WTC11 (cell line): ENCODE measurements around the gene PGK2. TPM values are rescaled to one million over a fixed set of nuclear protein-coding genes. Genes with fewer than 3 reads are reported as not detected.

Experiments
- ATAC-seq: fragments of 200-7000 bp; cut with Tn5 transposase; 2 replicates; pipeline ENCODE4 v1.10.0; 2021; ENCODE audit warnings: mild to moderate bottlenecking, moderate library complexity
- CTCF ChIA-PET: fragments of 300-600 bp; sonication (Branson Sonifier 250); formaldehyde crosslinking; loops from one replicate; lab custom pipeline; 2021; ENCODE audit warnings: antibody characterized with exemption; lab: Charles Lee
- POLR2A ChIA-PET: fragments of 350-600 bp; sonication (Branson Sonifier 250); formaldehyde crosslinking; loops from one replicate; lab custom pipeline; 2021; ENCODE audit warnings: antibody characterized with exemption; lab: Charles Lee
- DNase-seq: peaks from one replicate; pipeline ENCODE4 v3.0.0; 2021; ENCODE audit warnings: low spot score
- H3K27ac Mint-ChIP-seq: 2 replicates; pipeline ENCODE4 v1.8.0; 2021; ENCODE audit warnings: mixed read lengths
- H3K27me3 Mint-ChIP-seq: 2 replicates; pipeline ENCODE4 v1.8.0; 2021; ENCODE audit warnings: low read depth, mild to moderate bottlenecking, moderate library complexity, mixed read lengths
- H3K36me3 Mint-ChIP-seq: 2 replicates; pipeline ENCODE4 v1.8.0; 2021; ENCODE audit warnings: mixed read lengths
- H3K4me1 Mint-ChIP-seq: 2 replicates; pipeline ENCODE4 v1.8.0; 2022; ENCODE audit warnings: mixed read lengths
- H3K4me3 Mint-ChIP-seq: 2 replicates; pipeline ENCODE4 v1.8.0; 2021; ENCODE audit warnings: mild to moderate bottlenecking, moderate library complexity, mixed read lengths
- H3K9me3 Mint-ChIP-seq: 2 replicates; pipeline ENCODE4 v1.8.0; 2021; ENCODE audit warnings: mixed read lengths
- AR ChIP-seq: fragments of 250-450 bp; sonication (Bioruptor Pico); IDR thresholded peaks from 2 replicates; pipeline ENCODE4 v1.9.0; 2021; ENCODE audit warnings: mild to moderate bottlenecking
- ATF1 ChIP-seq: sonication (generic); formaldehyde crosslinking; IDR thresholded peaks from 2 replicates; pipeline ENCODE4 v1.8.1; 2023; ENCODE audit warnings: mild to moderate bottlenecking, moderate library complexity, missing genetic modification reagents
- ATF3 ChIP-seq: sonication (generic); formaldehyde crosslinking; conservative IDR thresholded peaks from 2 replicates; pipeline ENCODE4 v1.8.1; 2022; ENCODE audit warnings: mild to moderate bottlenecking, missing genetic modification reagents
- ELF4 ChIP-seq: sonication (generic); formaldehyde crosslinking; IDR thresholded peaks from 2 replicates; pipeline ENCODE4 v1.8.1; 2022; ENCODE audit warnings: low read depth, mild to moderate bottlenecking, moderate library complexity, missing genetic modification reagents
- ESRRA ChIP-seq: sonication (generic); formaldehyde crosslinking; IDR thresholded peaks from 2 replicates; pipeline ENCODE4 v1.8.1; 2022; ENCODE audit warnings: mild to moderate bottlenecking, missing genetic modification reagents, borderline replicate concordance
- FOXP1 ChIP-seq: sonication (generic); formaldehyde crosslinking; IDR thresholded peaks from 2 replicates; pipeline ENCODE4 v1.8.0; 2022; ENCODE audit warnings: missing genetic modification reagents, mild to moderate bottlenecking, moderate library complexity, borderline replicate concordance
- GTF2I ChIP-seq: fragments of 250-450 bp; sonication (Bioruptor Pico); conservative IDR thresholded peaks from 2 replicates; pipeline ENCODE4 v1.4.0; 2021; ENCODE audit warnings: mild to moderate bottlenecking
- HMGXB4 ChIP-seq: sonication (generic); formaldehyde crosslinking; IDR thresholded peaks from 2 replicates; pipeline ENCODE4 v1.8.1; 2023; ENCODE audit warnings: mild to moderate bottlenecking, moderate library complexity, missing genetic modification reagents
- IRF2 ChIP-seq: sonication (generic); formaldehyde crosslinking; IDR thresholded peaks from 2 replicates; pipeline ENCODE4 v1.8.0; 2022; ENCODE audit warnings: low read depth, missing genetic modification reagents, borderline replicate concordance
- MLX ChIP-seq: sonication (generic); formaldehyde crosslinking; IDR thresholded peaks from 2 replicates; pipeline ENCODE4 v1.8.1; 2023; ENCODE audit warnings: mild to moderate bottlenecking, missing genetic modification reagents, moderate library complexity
- NR1H2 ChIP-seq: sonication (generic); formaldehyde crosslinking; IDR thresholded peaks from 2 replicates; pipeline ENCODE4 v1.9.0; 2021; ENCODE audit warnings: mild to moderate bottlenecking, moderate library complexity, missing genetic modification reagents
- NR3C1 ChIP-seq: sonication (generic); formaldehyde crosslinking; conservative IDR thresholded peaks from 2 replicates; pipeline ENCODE4 v1.8.1; 2023; ENCODE audit warnings: low read depth, mild to moderate bottlenecking, missing genetic modification reagents
- RELA ChIP-seq: sonication (generic); formaldehyde crosslinking; IDR thresholded peaks from 2 replicates; pipeline ENCODE4 v1.8.1; 2022; ENCODE audit warnings: missing genetic modification reagents, mild to moderate bottlenecking, borderline replicate concordance
- RORB ChIP-seq: fragments of 250-450 bp; sonication (Bioruptor Pico); IDR thresholded peaks from 2 replicates; pipeline ENCODE4 v1.9.0; 2021; ENCODE audit warnings: mild to moderate bottlenecking
- SMAD3 ChIP-seq: sonication (generic); formaldehyde crosslinking; IDR thresholded peaks from 2 replicates; pipeline ENCODE4 v1.8.0; 2022; ENCODE audit warnings: missing genetic modification reagents, mild to moderate bottlenecking, borderline replicate concordance
- SMAD4 ChIP-seq: sonication (generic); formaldehyde crosslinking; IDR thresholded peaks from 2 replicates; pipeline ENCODE4 v1.8.0; 2022; ENCODE audit warnings: mild to moderate bottlenecking, missing genetic modification reagents
- SP1 ChIP-seq: sonication (generic); formaldehyde crosslinking; conservative IDR thresholded peaks from 2 replicates; pipeline ENCODE4 v1.8.1; 2022; ENCODE audit warnings: missing genetic modification reagents
- TCF7 ChIP-seq: sonication (generic); formaldehyde crosslinking; IDR thresholded peaks from 2 replicates; pipeline ENCODE4 v1.8.0; 2022; ENCODE audit warnings: mild to moderate bottlenecking, low read depth, missing genetic modification reagents, moderate library complexity
- ZMAT4 ChIP-seq: fragments of 250-450 bp; sonication (Bioruptor Pico); IDR thresholded peaks from 2 replicates; pipeline ENCODE4 v1.9.0; 2021; ENCODE audit warnings: mild to moderate bottlenecking
- ZNF263 ChIP-seq: sonication (generic); formaldehyde crosslinking; IDR thresholded peaks from 2 replicates; pipeline ENCODE4 v1.8.1; 2022; ENCODE audit warnings: low read depth, mild to moderate bottlenecking, moderate library complexity, missing genetic modification reagents
- ZNF671 ChIP-seq: fragments of 250-450 bp; sonication (Bioruptor Pico); IDR thresholded peaks from 2 replicates; pipeline ENCODE4 v1.8.0; 2021; ENCODE audit warnings: mild to moderate bottlenecking
- total RNA-seq: library from RNA; stranded (reverse); gene quantifications from 3 replicates; pipeline ENCODE4 v1.2.3, GENCODE V29; 2021
- TF ChIP-seq, protein P1 (sequence below): fragments of 250-450 bp; sonication (Bioruptor Pico); IDR thresholded peaks from 2 replicates; pipeline ENCODE4 v1.9.0; 2021; ENCODE audit warnings: mild to moderate bottlenecking, borderline replicate concordance

The PGK2 gene
- total RNA-seq, 1 experiment from 2014 or later = not detected

GRCh38 chr6:49826743-49827406, 39.8 kb upstream of the PGK2 start:
- no peak for DNase-seq
- no peaks in the 10 kb centered on the region for H3K4me1 Mint-ChIP-seq
- H3K27ac Mint-ChIP-seq = no peak overlapping the region
- no peaks in the 10 kb centered on the region for H3K27me3 Mint-ChIP-seq
- CTCF ChIA-PET = no interaction called here
- POLR2A ChIA-PET = no interaction called here
- ATAC-seq = no peak
- H3K4me3 Mint-ChIP-seq = no peak overlapping the region
- no peak for TF ChIP-seq MLX (CRISPR knock-in tag)
- TF ChIP-seq ZMAT4 (CRISPR knock-in tag) = no peak
- no peak for TF ChIP-seq ATF3 (CRISPR knock-in tag)
- TF ChIP-seq, protein P1, sequence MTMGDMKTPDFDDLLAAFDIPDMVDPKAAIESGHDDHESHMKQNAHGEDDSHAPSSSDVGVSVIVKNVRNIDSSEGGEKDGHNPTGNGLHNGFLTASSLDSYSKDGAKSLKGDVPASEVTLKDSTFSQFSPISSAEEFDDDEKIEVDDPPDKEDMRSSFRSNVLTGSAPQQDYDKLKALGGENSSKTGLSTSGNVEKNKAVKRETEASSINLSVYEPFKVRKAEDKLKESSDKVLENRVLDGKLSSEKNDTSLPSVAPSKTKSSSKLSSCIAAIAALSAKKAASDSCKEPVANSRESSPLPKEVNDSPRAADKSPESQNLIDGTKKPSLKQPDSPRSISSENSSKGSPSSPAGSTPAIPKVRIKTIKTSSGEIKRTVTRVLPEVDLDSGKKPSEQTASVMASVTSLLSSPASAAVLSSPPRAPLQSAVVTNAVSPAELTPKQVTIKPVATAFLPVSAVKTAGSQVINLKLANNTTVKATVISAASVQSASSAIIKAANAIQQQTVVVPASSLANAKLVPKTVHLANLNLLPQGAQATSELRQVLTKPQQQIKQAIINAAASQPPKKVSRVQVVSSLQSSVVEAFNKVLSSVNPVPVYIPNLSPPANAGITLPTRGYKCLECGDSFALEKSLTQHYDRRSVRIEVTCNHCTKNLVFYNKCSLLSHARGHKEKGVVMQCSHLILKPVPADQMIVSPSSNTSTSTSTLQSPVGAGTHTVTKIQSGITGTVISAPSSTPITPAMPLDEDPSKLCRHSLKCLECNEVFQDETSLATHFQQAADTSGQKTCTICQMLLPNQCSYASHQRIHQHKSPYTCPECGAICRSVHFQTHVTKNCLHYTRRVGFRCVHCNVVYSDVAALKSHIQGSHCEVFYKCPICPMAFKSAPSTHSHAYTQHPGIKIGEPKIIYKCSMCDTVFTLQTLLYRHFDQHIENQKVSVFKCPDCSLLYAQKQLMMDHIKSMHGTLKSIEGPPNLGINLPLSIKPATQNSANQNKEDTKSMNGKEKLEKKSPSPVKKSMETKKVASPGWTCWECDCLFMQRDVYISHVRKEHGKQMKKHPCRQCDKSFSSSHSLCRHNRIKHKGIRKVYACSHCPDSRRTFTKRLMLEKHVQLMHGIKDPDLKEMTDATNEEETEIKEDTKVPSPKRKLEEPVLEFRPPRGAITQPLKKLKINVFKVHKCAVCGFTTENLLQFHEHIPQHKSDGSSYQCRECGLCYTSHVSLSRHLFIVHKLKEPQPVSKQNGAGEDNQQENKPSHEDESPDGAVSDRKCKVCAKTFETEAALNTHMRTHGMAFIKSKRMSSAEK = no peak
- no peak for TF ChIP-seq NR1H2 (CRISPR knock-in tag)
- H3K36me3 Mint-ChIP-seq = no peaks in the 10 kb centered on the region
- no peaks in the 10 kb centered on the region for H3K9me3 Mint-ChIP-seq

GRCh38 chr6:49815166-49815565, 28.1 kb upstream of the PGK2 start:
- H3K4me1 Mint-ChIP-seq = no peaks in the 10 kb centered on the region
- H3K27me3 Mint-ChIP-seq = no peaks in the 10 kb centered on the region
- ATAC-seq (no peak), DNase-seq (no peak)
- H3K36me3 Mint-ChIP-seq = no peaks in the 10 kb centered on the region
- POLR2A ChIA-PET = no interaction called here
- H3K4me3 Mint-ChIP-seq = no peak overlapping the region
- no peak overlapping the region for H3K27ac Mint-ChIP-seq
- peaks cover 6% of the 10 kb centered on the region; the same call in 1 of the 2 replicates for H3K9me3 Mint-ChIP-seq
- CTCF ChIA-PET = no interaction called here
- TF ChIP-seq ATF1 (CRISPR knock-in tag) (no peak), GTF2I (CRISPR knock-in tag) (no peak), ZNF671 (CRISPR knock-in tag) (no peak), TCF7 (CRISPR knock-in tag) (no peak), AR (CRISPR knock-in tag) (no peak), RELA (no peak), SMAD4 (CRISPR knock-in tag) (no peak), RORB (CRISPR knock-in tag) (no peak), FOXP1 (CRISPR knock-in tag) (no peak), NR3C1 (CRISPR knock-in tag) (no peak), ESRRA (CRISPR knock-in tag) (no peak), ZNF263 (CRISPR knock-in tag) (no peak), IRF2 (no peak), HMGXB4 (CRISPR knock-in tag) (no peak), SMAD3 (no peak), ELF4 (no peak), SP1 (CRISPR knock-in tag) (no peak)
